Neural crest cell (in vitro differentiated cells): ENCODE data around the gene RCCD1. TPM values are rescaled to one million over a fixed set of nuclear protein-coding genes. Genes with fewer than 3 reads are reported as not detected.

Experiments
- DNase-seq: peaks from one replicate; pipeline ENCODE4 v3.0.0; 2021; ENCODE audit warnings: low read depth, mixed read lengths, low spot score
- H3K27ac Mint-ChIP-seq: one replicate; pipeline ENCODE4 v1.8.0; 2021; ENCODE audit warnings: mild to moderate bottlenecking, mixed read lengths; ENCODE audit not compliant: unreplicated experiment
- H3K27me3 Mint-ChIP-seq: 2 replicates; pipeline ENCODE4 v1.8.0; 2021; ENCODE audit warnings: low read depth, mild to moderate bottlenecking, mixed read lengths
- H3K36me3 Mint-ChIP-seq: 2 replicates; pipeline ENCODE4 v1.8.0; 2021; ENCODE audit warnings: low read depth, mild to moderate bottlenecking, mixed read lengths
- H3K4me1 Mint-ChIP-seq: 2 replicates; pipeline ENCODE4 v1.8.0; 2021; ENCODE audit warnings: mixed read lengths
- H3K4me3 Mint-ChIP-seq: one replicate; pipeline ENCODE4 v1.8.0; 2021; ENCODE audit warnings: mild to moderate bottlenecking, mixed read lengths
- H3K9me3 Mint-ChIP-seq: 2 replicates; pipeline ENCODE4 v1.8.0; 2021; ENCODE audit warnings: mixed read lengths
- CTCF ChIP-seq: fragments of 200-600 bp; sonication (generic); conservative IDR thresholded peaks from 2 replicates; pipeline ENCODE4 v1.5.0; 2021; ENCODE audit warnings: antibody characterized with exemption, mild to moderate bottlenecking
- total RNA-seq: library from RNA; stranded (reverse); gene quantifications from 2 replicates; pipeline ENCODE4 v1.2.1, GENCODE V29; 2021

The RCCD1 gene
- total RNA-seq, 1 donor from 2014 or later, result 20.9 TPM

GRCh38 chr15:90942354-90943120 lies 12.1 kb upstream of the RCCD1 start:
- Mint-ChIP-seq H3K27me3 (no peaks in the 10 kb centered on the region), H3K4me3 (no peak overlapping the region), H3K4me1 (no peaks in the 10 kb centered on the region), H3K36me3 (peaks cover 6% of the 10 kb centered on the region), H3K9me3 (no peaks in the 10 kb centered on the region), H3K27ac (no peak overlapping the region)
- no peak for TF ChIP-seq CTCF
- DNase-seq, result no peak

GRCh38 chr15:90945091-90945490 lies 9.6 kb upstream of the RCCD1 start:
- peak overlapping the region; percentile 72 for H3K27ac Mint-ChIP-seq
- no peaks in the 10 kb centered on the region for H3K36me3 Mint-ChIP-seq
- no peaks in the 10 kb centered on the region for H3K27me3 Mint-ChIP-seq

GRCh38 chr15:90946538-90946937 lies 8.1 kb upstream of the RCCD1 start:
- Mint-ChIP-seq H3K36me3 (no peaks in the 10 kb centered on the region), H3K4me1 (no peaks in the 10 kb centered on the region), H3K4me3 (no peak overlapping the region), H3K27me3 (no peaks in the 10 kb centered on the region), H3K9me3 (no peaks in the 10 kb centered on the region), H3K27ac (no peak overlapping the region)
- no peak for TF ChIP-seq CTCF
- DNase-seq, result no peak

More at GRCh38 chr15:90945091-90945490, 9.6 kb upstream of the RCCD1 start:
- DNase-seq, result no peak
- H3K4me3 Mint-ChIP-seq, result no peak overlapping the region
- H3K9me3 Mint-ChIP-seq, result no peaks in the 10 kb centered on the region
- TF ChIP-seq CTCF, result no peak
- H3K4me1 Mint-ChIP-seq, result no peaks in the 10 kb centered on the region

GRCh38 chr15:90946941-90947576 lies 7.6 kb upstream of the RCCD1 start:
- no peak for DNase-seq
- no peaks in the 10 kb centered on the region for H3K9me3 Mint-ChIP-seq
- no peak overlapping the region for H3K27ac Mint-ChIP-seq
- H3K36me3 Mint-ChIP-seq, result no peaks in the 10 kb centered on the region
- no peaks in the 10 kb centered on the region for H3K27me3 Mint-ChIP-seq
- H3K4me3 Mint-ChIP-seq, result no peak overlapping the region
- TF ChIP-seq CTCF, result no peak
- no peaks in the 10 kb centered on the region for H3K4me1 Mint-ChIP-seq

- H3K27me3 Mint-ChIP-seq, result no peaks in the 10 kb centered on the region
- TF ChIP-seq CTCF, result no peak
- no peak overlapping the region for H3K27ac Mint-ChIP-seq
- no peak overlapping the region for H3K4me3 Mint-ChIP-seq
- no peak for DNase-seq
- H3K36me3 Mint-ChIP-seq, result peaks cover 2% of the 10 kb centered on the region
- no peaks in the 10 kb centered on the region for H3K9me3 Mint-ChIP-seq
- no peaks in the 10 kb centered on the region for H3K4me1 Mint-ChIP-seq
Measured at GRCh38 chr15:90947577-90948357, 6.9 kb upstream of the RCCD1 start.
